GM21825 (cell line): ENCODE results near the gene SRRM1.
"Not testable (repeated sequence)": the region's sequence is repeated elsewhere in the genome, so short reads cannot be mapped to it uniquely, and the experiment has no call there.

Experiments used
- ATAC-seq: cut with Tn5 transposase; IDR thresholded peaks from one replicate; pipeline ENCODE4 v1.9.1; 2021; ENCODE audit warnings: mild to moderate bottlenecking, moderate library complexity; ENCODE audit not compliant: unreplicated experiment

Gene SRRM1

DNA sequence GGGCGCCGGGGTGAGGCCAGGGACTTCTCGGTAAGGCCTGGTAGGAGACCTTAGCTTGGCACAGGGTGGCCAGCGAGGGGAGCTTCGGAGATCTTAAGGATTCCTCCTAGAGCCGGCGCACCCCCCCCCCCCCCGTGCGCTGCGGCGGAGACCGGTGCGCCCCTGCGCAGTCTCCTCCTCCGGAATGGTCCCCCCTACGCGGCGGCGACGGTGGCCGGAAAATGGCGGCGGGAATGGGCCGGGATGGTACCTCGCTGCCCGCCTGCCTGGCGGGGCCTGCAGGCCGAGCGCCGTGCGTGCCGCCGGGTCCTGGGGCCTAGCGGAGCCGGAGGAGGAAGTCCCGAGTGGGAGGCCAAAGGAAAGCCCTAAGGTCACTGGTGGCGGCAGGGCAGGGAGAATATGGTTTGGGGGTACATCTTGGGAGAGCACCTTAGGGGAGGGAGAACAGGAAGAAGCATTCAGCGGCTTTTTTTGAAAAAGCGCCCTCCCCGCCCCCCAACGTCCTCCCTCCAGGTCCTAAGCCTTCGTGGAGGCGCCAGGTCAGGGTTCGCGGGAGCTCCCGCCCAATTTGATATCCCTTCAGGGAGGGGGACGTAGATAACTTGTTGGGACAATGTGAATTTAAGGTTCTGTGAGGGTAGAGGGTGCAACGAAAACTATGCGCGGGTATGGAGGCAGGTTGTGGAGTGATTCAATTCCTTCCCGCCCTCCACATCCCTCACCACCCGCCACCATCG, 429 bp downstream of the SRRM1 start:
- ATAC-seq: peak; percentile 15

DNA sequence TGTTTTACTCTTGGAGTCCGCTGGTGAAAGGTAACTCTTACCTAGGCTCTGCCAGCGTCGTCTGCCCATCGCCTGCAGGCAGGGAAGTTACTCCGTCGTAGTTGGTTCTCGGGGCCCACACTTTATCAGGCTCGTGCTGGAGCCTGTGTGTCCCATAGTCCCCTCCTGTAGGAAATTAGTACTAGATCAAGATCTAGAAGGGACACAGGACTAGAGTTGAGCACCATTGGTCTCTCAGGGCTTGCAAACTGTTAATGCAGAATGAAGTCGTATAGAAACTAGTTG, 940 bp downstream of the SRRM1 start:
- ATAC-seq: no peak

DNA sequence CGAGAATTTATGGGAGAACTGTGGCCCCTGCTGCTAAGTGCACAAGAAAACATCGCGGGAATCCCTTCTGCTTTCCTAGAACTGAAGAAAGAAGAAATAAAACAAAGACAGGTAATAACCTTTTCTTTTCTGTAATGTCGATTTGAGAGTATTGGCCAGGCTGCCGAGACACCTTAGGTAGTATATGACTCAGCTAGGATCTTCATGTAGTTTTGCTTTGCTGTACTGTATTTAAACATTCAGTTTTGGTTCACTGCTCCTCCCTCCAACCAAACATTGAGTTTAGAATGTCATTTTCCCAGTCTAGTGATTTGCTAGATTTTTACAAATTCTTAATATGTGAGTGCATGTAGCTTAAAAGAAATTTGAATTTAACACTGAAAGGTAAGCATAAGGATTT, 5.8 kb downstream of the SRRM1 start:
- ATAC-seq: no peak

GRCh38 chr1:24652382-24652781, 9.3 kb downstream of the SRRM1 start:
- ATAC-seq: no peak

DNA sequence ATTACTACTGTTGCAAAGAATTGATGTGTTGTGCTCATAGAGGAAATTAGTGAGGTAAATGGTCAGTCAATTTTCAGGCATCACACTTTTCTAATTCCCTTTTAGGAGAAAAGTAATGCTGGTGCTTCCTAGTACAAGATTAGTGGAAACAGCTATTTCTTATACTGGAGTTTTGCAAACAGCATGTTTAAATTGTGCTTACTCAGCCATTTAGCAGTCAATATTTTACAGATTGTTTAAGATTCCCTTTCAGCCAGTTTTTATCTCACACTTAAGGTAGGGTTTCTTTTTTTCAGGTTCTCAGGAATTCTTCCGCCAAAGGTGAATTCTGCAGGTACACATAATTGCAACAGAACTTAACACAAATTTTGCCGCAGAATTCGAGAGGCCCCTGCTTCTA, 10.9 kb downstream of the SRRM1 start:
- no peak for ATAC-seq

- no peak for ATAC-seq
Measured at GRCh38 chr1:24656046-24656445, 12.9 kb downstream of the SRRM1 start.

GRCh38 chr1:24657781-24658180, 14.7 kb downstream of the SRRM1 start:
- no peak for ATAC-seq

DNA sequence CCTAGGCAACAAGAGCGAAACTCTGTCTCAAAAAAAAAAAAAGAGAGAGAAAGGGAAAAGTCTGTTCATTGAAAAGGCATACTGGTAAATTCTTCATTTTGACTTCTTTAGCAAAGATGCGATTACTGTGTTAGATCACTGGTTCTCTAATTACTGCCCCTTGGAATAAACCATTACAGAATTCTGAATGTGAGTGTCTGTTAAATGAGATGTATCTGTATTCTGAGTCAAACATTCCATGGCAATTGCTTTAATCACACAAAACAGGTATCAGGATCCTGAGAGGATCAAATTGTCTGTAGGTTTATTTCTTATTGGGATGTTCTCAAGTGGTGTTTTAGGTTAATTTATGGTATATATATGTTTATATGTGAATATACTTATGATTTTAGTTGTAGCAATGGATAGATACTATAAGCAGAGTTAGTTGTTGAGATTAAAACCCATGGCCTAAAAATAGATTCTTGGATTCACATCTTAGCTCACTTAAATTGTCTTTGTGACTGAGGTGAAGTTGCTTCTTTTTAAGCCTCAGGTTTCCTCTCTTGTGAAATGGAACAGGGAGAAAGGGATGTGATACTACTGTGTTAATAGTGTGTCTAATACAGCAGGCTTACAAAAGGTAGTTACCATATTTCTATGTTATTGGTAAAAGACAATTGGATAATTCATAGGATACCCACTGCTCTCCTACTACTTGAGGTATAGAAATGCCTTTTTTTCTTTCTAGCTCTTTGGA, 16.2 kb downstream of the SRRM1 start:
- no peak for ATAC-seq

DNA sequence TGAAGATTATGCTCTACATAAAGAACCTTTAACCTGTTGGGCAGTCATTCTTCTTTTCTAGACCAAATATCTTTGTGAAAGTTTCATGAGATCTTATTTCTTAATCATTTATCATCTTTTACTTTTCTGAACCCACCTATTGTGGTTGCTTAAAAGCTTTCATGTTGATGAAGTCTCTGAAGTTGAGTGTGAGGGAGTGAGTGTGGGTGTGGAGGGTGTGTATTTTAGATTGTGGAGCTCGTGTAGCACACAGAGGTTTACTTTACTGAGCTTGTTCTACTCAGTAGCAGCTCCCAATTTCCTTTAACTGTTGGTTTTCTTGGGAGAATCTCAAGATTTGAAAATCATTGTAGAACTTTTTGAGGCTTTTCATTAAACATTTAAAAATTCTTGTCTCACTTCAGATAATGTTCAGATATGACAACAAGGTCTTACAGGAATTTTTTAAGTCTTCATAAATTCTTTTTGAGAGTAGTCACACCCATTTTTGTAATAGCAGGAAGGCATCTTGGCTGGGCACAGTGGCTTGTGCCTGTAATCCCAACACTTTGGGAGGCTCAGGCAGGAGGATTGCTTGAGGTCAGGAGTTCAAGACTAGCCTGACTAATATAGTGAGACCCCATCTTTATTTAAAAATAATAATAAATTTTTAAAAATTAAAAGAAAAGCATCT, 17.0 kb downstream of the SRRM1 start:
- ATAC-seq: no peak

DNA sequence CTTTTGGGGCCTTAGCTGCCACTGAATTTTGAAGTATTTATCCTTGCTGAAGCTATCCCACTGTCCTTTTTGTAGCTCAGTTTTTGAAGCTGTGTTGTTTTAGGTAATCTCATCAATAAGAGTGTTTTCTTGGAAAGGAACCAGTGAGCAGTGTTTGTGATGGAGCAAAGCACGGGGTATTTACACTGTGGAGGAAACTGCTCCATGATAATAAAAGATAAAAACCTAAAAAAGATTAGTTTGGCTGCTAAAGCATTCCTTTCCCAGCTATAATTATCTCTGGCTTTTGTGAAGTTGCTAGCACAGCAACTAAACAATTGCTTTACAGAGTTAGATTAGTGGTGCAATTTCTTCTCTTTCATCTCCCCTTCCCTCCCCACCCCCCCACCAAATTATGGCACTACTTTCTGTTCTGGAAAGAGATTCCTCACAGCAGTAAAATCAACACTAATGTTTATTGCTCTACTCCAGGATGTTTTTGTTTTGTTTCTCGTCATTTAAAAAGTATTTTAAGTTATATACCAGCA, 21.5 kb downstream of the SRRM1 start:
- ATAC-seq: no peak

DNA sequence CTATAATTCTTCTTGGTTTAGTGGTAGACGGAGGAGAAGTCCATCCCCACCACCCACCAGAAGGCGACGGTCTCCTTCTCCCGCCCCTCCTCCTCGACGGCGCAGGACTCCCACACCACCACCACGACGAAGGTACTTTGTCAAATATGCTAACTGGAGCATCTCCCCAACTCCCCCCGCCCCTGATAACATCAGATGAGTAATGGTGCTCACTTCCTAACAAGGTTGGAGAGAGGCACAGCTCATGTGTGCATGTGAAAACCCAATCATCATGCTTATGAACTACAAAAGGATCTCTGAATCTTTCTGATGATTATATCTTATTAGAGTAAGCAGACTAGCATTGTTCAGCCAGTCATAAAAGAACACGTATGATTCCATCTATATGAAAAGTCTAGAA, 23.7 kb downstream of the SRRM1 start:
- ATAC-seq: no peak

DNA sequence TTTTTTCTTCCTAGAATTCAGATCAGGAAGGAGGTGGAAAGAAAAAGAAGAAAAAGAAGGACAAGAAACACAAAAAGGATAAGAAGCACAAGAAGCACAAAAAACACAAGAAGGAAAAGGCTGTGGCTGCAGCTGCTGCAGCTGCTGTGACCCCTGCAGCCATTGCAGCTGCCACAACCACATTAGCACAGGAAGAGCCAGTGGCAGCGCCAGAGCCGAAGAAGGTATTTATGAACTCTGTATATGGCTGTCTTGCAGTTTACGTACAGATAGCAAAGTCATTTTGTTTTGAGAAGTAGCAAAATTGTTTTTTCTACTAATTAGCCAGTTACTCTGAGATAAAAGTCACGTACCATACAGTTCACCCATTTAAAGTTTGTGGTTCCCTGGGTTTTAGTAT, 28.3 kb downstream of the SRRM1 start:
- not testable (repeated sequence) for ATAC-seq

- not testable (repeated sequence) for ATAC-seq
Measured at GRCh38 chr1:24672686-24673085, 29.6 kb downstream of the SRRM1 start.

- no peak for ATAC-seq
Measured at GRCh38 chr1:24673341-24673740, 30.2 kb downstream of the SRRM1 start.

GRCh38 chr1:24678421-24678820, 35.3 kb downstream of the SRRM1 start:
- ATAC-seq: not testable (repeated sequence)

- no peak for ATAC-seq
Measured at GRCh38 chr1:24679725-24680124, 36.6 kb downstream of the SRRM1 start.

GRCh38 chr1:24683713-24684162, 40.6 kb downstream of the SRRM1 start:
- no peak for ATAC-seq

GRCh38 chr1:24688033-24688432, 44.9 kb downstream of the SRRM1 start:
- no peak for ATAC-seq

- no peak for ATAC-seq
Measured at GRCh38 chr1:24688621-24689195, 45.6 kb downstream of the SRRM1 start.

DNA sequence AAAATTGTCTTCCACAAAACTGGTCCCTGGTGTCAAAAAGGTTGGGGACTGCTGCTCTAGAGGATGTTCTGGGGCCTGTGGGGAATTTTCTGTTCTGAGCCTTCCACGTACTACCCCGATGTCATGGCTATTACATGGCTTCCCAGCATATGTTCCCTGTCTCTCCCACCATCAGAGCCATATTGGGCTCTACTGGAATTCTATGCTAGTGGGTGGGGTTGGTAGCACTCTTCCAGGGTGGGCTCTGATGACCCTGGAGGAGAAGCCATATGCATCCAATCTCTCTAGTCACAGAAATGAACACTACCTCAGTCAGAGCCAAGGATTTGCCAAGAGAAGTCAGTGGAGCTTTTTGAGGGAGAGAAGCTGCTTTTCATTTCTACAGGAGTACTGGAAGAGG, 47.9 kb downstream of the SRRM1 start:
- no peak for ATAC-seq

GRCh38 chr1:24692351-24692980, 49.4 kb downstream of the SRRM1 start:
- ATAC-seq: no peak
